Skin of body (tissue), 2 donors: Measurements from ENCODE around the gene CDC42. TPM values are rescaled to one million over a fixed set of nuclear protein-coding genes. Genes with fewer than 3 reads are reported as not detected.
"Not testable (repeated sequence)": the region's sequence is repeated elsewhere in the genome, so short reads cannot be mapped to it uniquely, and the experiment has no call there.

Experiments
- DNase-seq: peaks from one replicate; lab custom pipeline; 2025; lab: John Stamatoyannopoulos, UW
- total RNA-seq: library from RNA; depleted of rRNA; stranded (reverse); fragments of >200 nt; gene quantifications from one replicate; pipeline ENCODE4 v1.2.3, GENCODE V29; 2014

Gene CDC42
- total RNA-seq: 338 TPM

DNA sequence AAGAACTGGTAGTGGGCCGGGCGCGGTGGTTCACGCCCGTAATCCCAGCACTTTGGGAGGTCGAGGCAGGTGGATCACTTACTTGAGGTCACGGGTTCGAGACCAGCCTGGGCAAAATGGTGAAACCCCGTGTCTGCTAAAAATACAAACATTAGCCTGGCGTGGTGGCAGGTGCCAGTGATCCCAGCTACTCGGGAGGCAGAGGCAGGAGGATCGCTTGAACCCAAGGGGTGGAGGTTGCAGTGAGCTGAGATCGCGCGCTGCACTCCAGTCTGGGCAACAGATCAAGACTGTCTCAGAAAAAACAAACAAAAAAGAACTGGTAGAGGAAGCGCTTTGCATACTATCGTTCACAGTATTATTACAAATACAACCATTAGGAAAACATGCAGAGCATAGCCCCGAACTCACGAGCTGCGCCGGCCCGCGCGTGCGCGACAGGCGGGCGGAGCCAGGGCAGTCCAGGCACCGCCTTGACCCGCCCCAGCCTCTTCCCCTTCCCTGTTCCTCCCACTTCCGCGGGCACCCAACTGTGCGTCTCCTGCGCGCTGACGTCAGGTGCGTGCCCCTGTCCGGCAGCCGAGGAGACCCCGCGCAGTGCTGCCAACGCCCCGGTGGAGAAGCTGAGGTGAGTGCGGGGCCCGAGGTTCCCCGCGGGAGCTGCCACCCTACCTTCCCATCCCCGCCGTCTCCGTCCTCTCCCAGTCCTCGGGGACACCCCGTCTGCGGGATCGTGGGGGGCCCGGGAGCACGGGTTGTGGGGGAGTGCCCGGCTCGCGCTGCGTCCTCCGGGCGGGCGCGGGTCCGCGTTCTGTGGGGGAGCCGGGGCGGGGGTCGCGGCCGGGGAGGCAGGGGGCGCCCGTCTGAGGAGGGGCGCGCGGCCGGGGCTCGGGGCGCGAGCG, at the start of gene CDC42:
Gene CDC42, plus strand, starts transcription at position 595 of the 902 bp plus-strand sequence. CDS start 25,770 bp downstream, outside the sequence.
- peak; percentile 97 for DNase-seq

DNA sequence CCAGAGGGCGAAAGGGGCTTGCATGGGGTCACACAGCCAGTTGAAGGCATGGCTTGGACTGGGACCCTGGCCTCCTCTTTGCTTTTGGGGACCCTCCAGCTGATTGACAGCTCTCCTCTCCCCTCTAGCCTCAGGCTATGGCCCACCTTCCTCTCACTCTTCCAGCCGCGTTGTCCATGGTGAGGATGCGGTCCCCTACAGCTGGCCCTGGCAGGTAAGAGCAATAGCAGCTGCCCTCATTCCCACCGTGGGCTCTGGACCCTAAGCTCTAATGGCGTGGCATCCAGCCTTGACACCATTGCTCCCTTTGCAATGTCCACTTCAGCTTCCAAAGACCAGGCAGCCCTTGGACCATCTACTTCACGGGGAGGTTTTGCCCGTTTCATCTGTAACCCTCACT, 49.6 kb upstream of the CDC42 start:
- not testable (repeated sequence) for DNase-seq

DNA sequence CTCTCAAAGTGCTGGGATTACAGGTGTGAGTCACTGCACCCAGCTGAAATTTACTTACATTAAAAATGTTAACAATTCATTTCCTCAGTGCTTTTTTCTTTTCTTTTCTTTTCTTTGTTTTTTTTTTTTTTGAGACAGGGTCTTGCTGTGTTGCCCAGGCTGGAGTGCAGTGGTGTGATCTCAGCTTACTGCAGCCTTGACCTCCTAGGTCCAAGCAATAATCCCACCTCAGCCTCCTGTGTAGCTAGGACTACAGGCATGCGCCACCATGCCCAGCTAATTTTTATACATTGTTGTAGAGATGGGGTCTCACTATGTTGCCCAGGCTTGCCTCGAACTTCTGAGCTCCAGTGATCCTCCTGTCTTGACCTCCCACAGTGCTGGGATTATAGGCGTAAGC, 48.5 kb upstream of the CDC42 start:
- not testable (repeated sequence) for DNase-seq

DNA sequence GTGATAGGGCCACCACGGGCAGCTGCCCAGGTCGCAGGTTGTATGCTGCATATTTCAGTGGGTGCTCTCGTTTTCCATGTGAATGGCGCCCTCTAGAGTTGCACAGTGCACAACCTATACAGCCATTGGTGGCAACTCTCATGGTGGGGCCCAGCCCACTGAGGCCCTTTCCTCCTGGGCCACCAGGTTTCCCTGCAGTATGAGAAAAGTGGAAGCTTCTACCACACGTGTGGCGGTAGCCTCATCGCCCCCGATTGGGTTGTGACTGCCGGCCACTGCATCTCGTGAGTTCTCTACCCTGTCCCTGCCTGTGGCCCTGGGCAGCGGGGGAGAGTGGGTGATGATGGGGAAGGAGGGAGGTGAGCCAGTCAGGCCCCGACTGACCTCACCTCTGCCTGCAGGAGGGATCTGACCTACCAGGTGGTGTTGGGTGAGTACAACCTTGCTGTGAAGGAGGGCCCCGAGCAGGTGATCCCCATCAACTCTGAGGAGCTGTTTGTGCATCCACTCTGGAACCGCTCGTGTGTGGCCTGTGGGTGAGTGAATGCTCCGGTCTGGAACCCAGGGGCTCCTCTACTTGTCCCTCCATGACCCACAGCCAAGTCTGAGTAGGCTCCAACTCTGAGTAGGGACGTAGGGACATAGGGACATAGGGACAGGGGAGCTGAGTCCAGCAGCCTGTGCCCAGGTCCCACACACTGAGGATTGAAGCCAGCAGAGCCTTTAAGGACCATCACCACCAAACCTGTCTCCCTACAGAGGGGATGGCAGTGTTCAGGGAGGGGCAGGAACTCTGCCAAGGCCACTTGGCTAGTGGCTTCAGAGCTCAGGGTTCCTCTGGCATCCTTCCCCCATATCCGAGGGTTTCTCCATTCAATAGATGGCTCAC, 47.0 kb upstream of the CDC42 start:
- DNase-seq: not testable (repeated sequence)

DNA sequence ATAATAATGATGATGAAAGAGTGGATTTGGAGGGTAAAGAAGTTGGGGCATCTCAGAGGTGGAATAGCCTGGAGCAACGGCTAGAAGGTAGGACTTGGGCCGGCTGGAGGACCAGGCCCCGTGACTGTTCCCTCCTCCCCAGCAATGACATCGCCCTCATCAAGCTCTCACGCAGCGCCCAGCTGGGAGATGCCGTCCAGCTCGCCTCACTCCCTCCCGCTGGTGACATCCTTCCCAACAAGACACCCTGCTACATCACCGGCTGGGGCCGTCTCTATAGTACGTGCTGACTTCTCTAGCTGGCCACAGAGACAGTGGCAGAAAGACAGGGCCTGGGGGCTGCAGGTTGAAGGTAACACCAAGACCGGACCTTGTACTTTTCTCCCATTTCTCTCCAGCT, 45.8 kb upstream of the CDC42 start:
- DNase-seq: not testable (repeated sequence)

DNA sequence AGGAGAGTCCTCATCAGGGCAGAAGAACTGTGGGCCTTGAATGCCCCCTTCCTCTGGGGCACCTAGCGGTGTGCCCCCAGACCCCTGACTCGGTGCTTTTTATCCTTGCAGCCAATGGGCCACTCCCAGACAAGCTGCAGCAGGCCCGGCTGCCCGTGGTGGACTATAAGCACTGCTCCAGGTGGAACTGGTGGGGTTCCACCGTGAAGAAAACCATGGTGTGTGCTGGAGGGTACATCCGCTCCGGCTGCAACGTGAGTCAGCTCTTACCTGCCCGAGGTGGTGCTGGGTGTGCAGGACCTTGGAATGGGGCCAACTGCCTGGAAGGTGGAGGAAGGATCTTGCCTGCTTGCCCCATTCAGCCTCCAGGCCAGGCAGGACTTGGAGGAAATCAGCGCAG, 45.2 kb upstream of the CDC42 start:
- DNase-seq: not testable (repeated sequence)

DNA sequence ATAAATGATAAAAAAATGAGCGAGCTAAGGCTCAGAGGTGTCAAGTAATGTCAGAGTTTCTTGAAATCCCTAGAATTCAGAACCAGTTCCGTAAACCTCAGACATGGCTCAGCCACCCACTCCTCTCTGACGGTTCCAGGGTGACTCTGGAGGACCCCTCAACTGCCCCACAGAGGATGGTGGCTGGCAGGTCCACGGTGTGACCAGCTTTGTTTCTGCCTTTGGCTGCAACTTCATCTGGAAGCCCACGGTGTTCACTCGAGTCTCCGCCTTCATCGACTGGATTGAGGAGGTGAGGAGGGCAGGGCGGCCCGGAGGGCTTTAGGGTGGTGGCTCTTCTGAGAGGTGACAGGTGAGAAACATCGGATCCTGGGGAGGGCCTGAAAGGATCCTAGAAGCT, 42.9 kb upstream of the CDC42 start:
- DNase-seq: not testable (repeated sequence)

DNA sequence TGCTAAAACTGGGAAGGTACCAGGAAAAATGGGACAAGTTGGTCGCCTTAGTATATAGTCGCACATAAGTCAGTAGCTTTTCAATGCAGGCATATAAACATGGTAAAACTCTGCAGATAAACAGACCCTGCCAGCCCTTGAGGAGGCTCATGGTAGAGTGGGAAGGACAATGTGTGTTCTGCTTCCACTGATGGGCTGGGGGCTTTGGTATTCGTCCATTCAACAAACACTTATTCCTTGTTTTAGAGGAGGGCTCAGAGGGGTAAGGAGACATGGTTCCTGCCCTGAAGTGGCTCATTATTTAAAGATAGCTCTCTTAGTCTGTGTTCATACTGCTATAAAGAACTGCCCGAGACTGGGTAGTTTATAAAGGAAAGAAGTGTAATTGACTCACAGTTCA, 39.8 kb upstream of the CDC42 start:
- not testable (repeated sequence) for DNase-seq

DNA sequence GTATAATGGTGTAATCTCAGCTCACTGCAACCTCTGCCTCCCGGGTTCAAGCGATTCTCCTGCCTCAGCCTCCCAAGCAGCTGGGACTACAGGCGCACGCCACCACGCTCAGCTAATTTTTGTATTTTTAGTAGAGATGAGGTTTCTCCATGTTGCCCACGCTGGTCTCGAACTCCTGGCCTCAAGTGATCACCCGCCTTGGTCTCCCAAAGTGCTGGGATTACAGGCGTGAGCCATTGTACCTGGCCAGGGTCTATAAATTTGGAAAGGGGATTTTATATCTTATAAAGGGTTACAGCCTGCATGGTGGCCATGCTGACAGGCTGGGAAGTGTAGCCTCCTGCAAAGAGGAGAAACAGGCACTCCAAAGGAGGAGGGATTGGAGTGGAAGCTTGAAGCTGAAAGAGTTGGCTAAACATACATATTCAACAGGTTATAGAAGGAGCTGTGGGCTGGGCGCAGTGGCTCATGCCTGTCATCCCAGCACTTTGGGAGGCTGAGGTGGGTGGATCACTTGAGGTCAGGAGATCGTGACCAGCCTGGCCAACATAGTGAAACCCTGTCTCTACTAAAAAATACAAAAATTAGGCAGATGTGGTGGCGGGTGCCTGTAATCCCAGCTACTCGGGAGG, 37.8 kb upstream of the CDC42 start:
- not testable (repeated sequence) for DNase-seq

DNA sequence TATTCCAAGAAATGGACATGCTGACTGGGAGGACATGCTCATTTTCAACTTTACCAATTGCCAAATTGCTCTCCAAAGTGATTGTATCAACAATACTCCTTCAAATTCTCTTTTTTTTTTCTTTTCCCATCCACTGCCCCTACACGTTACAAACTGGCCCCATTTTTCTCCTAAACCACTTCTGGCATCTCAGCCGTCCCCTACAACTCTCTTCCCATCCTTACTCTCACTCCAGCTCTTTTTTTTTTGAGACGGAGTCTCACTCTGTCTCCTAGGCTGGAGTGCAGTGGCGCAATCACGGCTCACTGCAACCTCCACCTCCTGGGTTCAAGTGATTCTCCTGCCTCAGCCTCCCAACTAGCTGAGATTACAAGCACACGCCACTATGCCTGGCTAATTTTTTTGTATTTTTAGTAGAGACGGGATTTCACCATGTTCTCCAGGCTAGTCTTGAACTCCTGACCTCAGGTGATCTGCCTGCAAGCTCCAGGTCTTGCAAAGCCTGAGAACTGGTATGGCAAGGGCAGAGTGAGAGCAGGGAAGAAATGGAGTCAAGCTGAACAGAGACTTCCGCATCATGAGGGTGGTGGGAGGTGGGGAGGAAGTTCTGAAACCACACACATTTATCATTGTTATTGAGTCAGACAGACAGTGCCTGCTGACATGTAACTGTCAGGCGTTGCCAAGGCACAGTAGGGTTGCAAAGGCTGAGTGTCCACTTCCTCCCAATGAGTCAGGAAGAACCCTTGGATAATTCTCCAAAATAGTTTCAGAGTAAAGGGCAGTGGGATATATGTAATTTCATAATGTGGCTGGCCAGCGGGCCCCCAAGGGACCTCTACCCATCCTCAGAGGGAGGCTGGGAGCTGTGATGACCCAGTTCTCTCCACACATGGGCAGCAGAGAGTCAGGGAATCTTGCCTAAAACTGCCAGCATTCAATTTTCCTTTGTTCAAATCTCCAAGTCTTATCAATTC, 33.6 kb upstream of the CDC42 start:
- no peak for DNase-seq

DNA sequence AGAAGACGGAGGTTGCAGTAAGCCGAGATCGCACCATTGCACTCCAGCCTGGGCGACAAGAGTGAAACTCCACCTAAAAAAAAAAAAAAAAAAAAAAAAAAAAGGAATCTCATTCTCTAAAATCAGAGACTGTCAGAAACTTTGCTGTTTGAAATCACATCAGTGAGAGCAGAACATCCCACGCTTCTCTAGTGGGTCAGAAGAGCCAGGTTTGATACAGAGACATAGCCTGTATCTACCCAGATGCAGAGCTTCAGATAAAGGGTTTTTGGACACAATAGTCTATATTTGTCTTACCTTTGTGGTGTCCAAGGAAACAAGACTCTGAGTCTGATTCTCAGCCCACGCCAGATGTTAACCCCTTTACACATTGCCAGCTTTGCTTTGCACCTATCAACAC, 31.4 kb upstream of the CDC42 start:
- DNase-seq: no peak

DNA sequence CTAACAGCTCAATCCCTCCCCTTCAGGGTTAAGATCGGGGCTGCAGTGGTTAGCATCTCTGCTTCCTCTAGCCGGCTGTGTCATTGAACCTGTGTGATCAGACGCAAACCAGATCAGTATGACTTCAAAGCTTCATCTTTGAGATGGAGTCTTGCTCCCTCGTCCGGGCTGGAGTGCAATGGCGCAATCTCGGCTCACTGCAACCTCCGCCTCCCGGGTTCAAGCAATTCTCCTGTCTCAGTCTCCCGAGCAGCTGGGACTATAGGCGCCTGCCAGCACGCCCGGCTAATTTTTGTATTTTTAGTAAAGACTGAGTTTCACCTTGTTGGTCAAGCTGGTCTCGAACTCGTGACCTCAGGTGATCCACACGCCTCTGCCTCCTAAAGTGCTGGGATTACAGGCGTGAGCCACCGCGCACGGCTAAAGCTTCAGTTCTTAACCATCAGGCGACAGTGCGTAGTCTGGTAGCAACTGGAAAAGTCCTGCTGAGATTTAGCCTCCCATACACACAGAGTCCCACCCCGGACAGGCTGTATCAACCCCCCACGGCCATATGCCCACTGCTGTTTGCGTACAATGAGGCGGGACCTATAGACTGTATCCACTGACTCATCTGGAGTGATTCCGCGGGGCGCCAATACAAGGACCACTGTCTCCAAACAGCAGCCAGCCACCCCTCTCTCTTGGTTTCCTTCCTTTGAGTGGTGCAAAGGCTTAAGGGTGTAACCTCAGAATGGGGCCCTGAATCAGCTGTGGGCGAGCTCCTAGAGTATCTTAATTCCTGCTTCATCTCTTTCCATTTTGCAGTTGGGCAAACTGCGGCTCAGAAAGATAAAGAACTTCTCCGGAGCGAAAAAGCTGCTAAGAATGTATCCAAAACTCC, 27.8 kb upstream of the CDC42 start:
- peak; percentile 96 for DNase-seq

DNA sequence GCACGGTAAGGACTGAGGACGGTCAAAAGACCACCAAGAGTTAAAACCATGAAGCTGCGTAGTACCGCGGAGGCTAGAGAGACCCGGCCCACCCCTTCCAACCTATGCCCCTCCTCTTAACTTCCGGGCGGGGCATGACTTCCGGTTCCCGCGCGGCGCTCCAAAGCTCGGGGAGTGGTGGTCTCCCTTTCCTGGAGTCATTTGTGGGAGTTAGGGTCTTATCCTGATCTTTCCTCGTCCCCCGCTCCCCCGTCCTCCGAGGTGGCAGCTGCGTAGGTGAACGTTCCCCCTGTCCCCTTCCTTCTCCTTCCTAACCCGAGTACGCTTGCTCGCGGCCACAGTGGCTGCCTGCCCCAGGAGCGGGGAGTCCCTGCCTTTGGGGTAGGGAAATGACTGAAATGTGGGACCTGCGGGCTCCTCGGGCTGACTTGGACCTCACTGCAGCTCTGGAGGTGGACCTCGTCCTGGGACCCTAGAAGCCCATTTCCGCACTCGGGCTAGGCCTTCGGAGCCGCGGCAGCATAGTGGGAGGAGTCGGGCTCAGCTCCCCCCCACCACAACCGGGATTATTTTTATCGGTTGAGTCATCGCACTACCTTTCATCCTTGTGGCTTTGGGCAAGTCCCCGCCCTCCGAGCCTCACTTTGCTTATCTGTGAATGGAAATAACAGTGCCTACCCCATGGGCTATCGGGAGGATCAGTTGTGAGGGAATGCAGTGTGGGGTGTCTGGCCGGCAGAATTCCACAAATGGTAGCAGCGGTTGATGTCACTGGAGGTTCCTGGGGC, 26.9 kb upstream of the CDC42 start:
- DNase-seq: peak; percentile 96

DNA sequence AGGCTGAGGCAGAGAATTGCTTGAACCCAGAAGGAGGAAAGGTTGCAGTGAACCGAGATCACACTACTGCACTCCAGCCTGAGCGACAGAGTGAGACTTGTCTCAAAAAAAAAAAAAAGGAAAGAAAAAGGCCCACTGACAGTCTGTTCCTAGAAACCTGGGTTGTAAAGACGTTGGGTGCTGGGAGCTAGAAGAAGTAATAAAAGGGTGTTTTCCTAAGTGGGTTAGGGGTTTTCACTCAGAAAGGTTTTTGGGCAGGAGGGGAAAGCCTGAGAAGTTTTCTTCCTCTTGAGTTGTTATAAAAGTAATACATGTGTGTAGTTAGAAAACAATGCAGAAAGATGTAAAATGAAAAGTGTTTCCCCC, 25.6 kb upstream of the CDC42 start:
- no peak for DNase-seq

DNA sequence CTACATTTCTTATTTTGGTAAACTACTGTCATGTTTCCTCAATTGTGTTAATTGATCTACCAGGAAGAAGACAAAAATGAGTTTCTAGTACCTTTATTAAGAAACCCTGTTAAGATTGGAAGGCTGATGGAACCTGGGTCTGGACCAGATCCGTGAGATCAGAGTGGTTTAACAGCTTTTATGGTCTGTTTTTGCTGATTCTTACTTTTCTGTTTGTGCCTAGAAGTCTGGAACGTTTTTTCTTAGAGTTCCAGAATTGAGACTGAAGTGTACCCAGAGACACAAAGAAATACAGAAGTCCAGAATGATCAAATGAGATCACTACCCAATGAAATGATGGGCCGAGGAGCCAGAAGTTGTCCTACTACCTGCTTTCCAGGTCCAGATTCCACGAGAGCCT, 22.5 kb upstream of the CDC42 start:
- DNase-seq: no peak

DNA sequence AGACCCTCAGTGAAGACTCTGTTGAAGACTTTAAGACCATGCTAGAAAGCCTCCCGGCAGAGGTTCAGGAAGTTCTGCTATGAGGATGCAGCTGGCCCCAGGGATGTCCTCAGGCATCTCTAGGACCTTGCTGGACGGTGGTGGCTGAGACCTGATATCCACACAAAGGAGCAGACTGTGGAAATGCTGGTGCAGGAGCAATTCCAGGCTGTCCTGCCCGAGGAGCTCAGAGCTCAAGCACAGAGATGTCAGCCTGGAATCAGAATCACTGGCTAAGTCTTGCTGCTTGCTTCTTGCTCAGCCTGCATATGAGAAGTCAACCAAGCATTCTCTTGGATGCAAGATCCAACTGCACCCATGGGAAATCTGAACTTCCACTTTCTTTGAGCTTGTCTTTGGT, 22.0 kb upstream of the CDC42 start:
- no peak for DNase-seq

DNA sequence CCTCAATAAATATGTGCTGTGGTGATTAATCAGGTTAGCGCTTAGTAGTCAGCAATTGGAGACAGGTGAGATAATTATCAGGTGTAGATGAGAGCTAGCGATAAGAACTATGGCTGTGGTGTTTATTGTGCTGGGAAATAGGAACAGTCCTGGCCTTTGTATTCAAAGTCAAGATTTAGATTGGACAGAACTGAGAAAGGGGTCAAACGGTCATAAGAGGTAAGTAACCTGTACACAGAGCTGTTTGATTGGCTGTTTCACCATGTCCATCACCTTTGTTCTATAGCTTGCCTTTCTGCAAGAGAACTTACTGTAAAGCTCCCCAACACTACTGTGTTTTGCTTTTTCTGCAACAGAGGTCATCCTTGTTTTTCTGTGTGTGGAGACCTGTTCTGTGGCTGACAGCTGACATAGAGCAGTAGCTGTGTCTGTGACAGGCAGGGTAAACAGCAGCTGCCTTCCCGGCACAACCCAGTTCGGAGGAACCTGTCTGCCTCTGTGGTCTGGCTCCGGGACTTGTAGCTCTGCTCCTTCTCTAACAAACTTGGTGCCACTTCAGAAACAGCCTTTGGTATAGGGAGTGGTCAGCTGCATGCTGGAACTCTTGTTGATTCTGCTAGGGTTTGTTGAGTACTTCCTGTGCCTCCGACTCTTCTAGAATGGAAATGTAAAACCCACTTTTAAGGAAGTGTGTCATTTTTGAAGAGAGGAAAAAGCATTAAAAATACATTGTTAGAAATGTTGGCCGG, 21.1 kb upstream of the CDC42 start:
- no peak for DNase-seq

DNA sequence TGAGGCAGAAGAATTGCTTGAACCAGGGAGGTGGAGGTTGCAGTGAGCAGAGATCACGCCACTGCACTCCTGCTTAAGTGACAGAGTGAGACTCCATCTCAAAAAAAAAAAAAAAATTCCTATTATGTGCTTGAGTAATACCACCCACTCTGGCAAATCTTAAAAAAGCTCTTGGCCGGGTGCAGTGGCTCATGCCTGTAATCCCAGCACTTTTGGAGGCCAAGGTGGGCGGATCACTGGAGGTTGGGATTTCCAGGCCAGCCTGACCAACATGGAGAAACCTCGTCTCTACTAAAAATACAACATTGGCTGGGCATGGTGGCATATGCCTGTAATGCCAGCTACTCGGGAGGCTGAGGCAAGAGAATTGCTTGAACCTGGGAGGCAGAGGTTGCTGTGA, 17.7 kb upstream of the CDC42 start:
- DNase-seq: not testable (repeated sequence)
